Smooth muscle cell of the brain vasculature (primary cell): ENCODE results near the gene APH1B.

Source experiments
- DNase-seq: peaks from one replicate; pipeline ENCODE4 v3.0.0-alpha.2; 2012; ENCODE audit warnings: low read depth, low spot score

APH1B gene

GRCh38 chr15:63353261-63353660 is 75.9 kb downstream of the APH1B start:
- DNase-seq, result no peak

GRCh38 chr15:63353887-63354286 is 76.5 kb downstream of the APH1B start:
- no peak for DNase-seq

GRCh38 chr15:63354821-63355650 is 77.6 kb downstream of the APH1B start:
- DNase-seq, result no peak

GRCh38 chr15:63357061-63357460 is 79.7 kb downstream of the APH1B start:
- DNase-seq, result no peak

GRCh38 chr15:63357731-63358130 is 80.3 kb downstream of the APH1B start:
- no peak for DNase-seq

- DNase-seq, result no peak
These were observed 81.0 kb downstream of the APH1B start for GRCh38 chr15:63358241-63359029.
